ENCODE results near the gene SLC16A5.

SLC16A5 gene

DNA sequence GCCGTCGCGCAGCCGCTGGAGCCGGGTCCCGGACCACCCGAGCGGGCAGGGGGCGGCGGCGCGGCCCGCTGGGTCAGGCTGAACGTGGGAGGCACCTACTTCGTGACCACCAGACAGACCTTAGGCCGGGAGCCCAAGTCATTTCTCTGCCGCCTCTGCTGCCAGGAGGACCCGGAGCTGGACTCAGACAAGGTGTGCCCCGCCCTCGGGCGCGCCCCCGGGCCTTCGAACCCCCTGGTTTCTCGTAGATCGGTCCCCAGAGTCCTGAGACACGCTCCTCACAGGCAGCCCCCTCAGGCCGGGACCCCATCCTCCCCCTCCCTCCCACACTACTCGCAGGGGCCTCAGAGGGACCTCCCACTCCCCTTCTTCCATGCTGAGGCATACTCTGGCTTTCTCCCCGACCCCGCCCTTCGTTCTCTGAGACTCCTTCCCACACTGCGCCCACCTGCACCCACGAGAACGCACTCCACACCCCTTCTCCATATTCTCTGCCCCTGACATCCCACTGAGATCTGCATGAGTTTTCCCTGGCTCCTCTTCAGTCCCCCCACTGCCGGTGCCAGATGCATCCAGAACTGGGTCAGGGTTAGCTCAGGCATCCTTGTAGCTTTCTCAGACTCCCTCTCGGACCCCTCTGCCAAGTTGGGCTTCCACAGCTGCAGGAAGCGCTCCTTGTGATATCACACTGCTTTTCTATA, 40.2 kb upstream of the SLC16A5 start:
- FAIRE-seq: no peak
- TF ChIP-seq, protein P1, sequence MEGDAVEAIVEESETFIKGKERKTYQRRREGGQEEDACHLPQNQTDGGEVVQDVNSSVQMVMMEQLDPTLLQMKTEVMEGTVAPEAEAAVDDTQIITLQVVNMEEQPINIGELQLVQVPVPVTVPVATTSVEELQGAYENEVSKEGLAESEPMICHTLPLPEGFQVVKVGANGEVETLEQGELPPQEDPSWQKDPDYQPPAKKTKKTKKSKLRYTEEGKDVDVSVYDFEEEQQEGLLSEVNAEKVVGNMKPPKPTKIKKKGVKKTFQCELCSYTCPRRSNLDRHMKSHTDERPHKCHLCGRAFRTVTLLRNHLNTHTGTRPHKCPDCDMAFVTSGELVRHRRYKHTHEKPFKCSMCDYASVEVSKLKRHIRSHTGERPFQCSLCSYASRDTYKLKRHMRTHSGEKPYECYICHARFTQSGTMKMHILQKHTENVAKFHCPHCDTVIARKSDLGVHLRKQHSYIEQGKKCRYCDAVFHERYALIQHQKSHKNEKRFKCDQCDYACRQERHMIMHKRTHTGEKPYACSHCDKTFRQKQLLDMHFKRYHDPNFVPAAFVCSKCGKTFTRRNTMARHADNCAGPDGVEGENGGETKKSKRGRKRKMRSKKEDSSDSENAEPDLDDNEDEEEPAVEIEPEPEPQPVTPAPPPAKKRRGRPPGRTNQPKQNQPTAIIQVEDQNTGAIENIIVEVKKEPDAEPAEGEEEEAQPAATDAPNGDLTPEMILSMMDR (IDR thresholded peaks at IDR 0.05; ENCODE audit: insufficient read depth, missing control alignments): no peak
- DNase-seq (ENCODE audit: insufficient read length, low spot score): no peak

DNA sequence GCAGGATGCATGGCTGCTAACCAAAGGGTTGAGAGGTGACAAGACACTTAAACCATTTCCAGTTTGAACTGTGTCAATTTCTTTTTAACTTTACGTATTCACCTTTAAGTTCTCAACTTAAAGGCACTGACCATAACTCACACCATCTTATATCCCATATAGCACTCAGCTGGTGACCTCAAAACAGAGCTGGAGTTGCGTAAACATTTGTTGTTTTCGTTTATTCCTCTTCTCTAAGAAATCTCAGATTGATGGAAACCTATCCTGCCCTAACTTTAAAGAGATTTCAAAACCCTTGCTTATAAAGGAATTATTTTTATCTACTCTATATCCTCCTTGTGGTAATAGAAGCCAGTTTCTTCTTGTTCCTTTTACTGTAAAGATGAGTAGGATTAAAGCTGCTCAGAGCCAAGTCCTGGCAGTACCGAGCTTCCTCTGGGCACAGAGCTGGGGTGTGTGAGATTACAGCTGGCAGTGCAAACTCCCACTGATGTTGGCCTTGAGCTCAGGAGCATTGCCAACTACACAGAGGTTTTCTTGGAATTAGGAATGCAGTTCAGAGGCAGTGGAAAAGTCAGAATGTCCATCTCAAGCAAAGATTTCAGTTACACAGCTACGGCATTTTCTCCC, 39.4 kb upstream of the SLC16A5 start:
- TF ChIP-seq, protein P1 (IDR thresholded peaks at IDR 0.05; ENCODE audit: insufficient read depth, missing control alignments): peak; percentile 7
- FAIRE-seq (no peak), DNase-seq (ENCODE audit: insufficient read length, low spot score) (no peak)

DNA sequence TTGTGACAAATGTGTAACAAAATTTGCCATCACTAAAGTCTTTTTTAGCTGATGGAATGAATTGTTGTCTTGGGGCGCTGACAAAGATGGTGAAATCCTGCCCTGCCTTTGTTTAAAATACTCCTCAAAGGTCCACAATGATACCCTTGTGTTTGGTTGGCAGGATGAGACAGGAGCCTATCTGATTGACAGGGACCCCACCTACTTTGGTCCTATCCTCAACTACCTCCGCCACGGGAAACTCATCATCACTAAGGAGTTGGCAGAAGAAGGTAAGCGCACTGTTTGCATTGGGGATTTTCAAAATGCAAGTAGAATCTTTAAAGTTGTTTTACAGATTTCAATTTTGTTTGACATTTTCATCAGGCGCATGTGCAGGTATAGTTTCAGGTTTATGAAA, 38.7 kb upstream of the SLC16A5 start:
- TF ChIP-seq, protein P1 (IDR thresholded peaks at IDR 0.05; ENCODE audit: insufficient read depth, missing control alignments): no peak
- FAIRE-seq: no peak
- no peak for DNase-seq (ENCODE audit: insufficient read length, low spot score)

DNA sequence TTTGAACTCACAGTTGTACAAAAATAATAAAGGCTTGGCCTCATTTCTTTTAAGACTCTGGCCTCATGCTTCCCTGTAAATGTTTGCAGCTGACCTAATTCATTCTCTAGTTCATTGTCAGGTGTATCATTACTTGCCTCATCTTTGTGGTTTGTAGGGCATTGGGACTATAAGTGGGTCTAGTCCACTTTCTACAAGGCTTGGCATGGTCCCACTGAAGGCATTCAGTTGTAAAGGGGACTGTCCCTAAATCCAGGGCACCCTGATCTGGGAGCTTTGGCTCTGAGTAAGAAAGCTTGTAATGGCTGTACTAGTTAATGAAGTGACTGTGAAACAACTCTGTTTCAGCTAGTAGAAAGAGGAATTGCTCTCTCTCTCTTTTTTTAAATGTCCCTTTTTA, 38.0 kb upstream of the SLC16A5 start:
- no peak for DNase-seq (ENCODE audit: insufficient read length, low spot score)
- TF ChIP-seq, protein P1 (IDR thresholded peaks at IDR 0.05; ENCODE audit: insufficient read depth, missing control alignments): no peak
- FAIRE-seq: no peak

DNA sequence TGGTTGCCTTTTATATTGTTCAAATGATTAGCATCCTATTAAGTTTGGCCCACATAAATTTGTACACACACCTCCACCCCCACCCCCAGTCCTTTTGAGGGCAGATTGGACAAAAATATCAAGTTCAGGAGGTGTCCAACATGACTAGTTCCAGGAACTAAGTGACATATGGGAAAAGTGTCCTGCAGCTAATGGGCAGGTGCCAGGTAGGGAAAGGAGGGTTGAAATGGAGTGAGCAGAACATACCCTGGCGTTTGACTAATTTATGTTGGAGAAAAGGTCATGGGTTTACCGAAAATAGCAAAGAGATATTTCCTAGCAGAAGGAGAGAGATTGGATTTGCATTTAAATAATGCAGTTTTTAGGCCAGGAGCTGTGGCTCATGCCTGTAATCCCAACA, 35.8 kb upstream of the SLC16A5 start:
- TF ChIP-seq, protein P1 (IDR thresholded peaks at IDR 0.05; ENCODE audit: insufficient read depth, missing control alignments): no peak
- no peak for DNase-seq (ENCODE audit: insufficient read length, low spot score)
- no peak for FAIRE-seq

DNA sequence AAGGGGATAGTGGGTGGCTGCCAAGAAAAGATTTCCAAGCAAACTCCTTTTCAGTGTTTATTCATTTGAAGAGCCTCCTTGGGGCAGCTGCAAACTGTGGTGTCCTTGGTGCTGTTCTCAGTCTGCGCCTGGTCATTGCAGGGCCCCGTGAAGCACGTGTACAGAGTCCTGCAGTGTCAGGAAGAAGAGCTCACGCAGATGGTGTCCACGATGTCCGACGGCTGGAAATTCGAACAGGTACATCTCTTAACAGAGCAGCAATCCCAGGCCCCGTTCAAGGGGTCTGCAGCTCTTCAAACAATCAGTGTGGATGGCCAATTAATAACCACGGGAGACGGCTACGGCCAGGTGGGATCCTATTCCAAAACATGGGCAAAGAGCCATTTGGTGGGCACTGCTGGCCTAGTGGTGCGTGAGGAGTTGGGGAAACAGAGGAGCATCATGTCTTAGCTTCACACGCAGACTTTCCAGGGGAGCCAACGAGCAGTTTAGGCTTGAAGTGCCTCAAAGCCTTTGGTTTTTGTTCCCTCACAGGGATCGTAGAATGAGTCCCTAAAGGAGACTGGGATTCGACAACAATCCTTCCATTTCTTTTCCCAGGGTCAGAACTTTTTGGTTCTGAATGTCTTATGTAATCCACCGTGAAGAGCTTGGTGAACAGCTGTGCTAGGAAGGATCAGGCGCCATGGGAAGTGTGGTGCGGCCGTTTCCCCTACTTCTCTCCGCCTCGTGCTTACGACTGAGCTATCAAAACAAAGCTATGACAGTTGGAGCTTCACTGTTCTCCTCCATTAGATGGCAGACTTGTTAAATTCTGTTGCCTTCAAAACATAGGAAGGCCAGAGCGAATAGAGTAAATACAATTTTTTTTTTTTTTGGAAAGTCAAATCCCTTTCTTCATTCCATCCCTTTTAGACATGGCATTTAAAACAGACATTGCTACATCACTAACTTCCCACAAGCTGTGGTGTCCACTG, 28.1 kb upstream of the SLC16A5 start:
- TF ChIP-seq, protein P1 (IDR thresholded peaks at IDR 0.05; ENCODE audit: insufficient read depth, missing control alignments): peak; percentile 81
- FAIRE-seq: peak; percentile 82
- no peak for DNase-seq (ENCODE audit: insufficient read length, low spot score)

Data from D721Med (cell line).